OCI-LY3 (cell line): ENCODE results near the gene ARMH3.

Experiments used
- H2AFZ ChIP-seq: fragments of 200-600, 300-600 bp; shearing (Covaris generic); 2 replicates; pipeline ENCODE4 v1.6.0; 2014; ENCODE audit warnings: antibody characterized with exemption, low read depth, low read length
- H3K27ac ChIP-seq: fragments of 200-600, 300-600 bp; sonication (generic); 2 replicates; pipeline ENCODE4 v1.5.1; 2014; ENCODE audit warnings: mild to moderate bottlenecking, low read length, moderate library complexity, mixed read lengths
- H3K27me3 ChIP-seq: fragments of 200-600, 300-600 bp; sonication (generic); 2 replicates; pipeline ENCODE4 v1.6.1; 2014; ENCODE audit warnings: low read depth, low read length, mixed read lengths
- H3K36me3 ChIP-seq: fragments of 200-600, 300-600 bp; sonication (generic); replicated peaks from 2 replicates; pipeline ENCODE3; 2014; ENCODE audit warnings: low read depth, low read length, mixed read lengths
- H3K4me1 ChIP-seq: fragments of 300-600, 200-600 bp; sonication (generic); 2 replicates; pipeline ENCODE4 v1.6.1; 2014; ENCODE audit warnings: low read length, mixed read lengths
- H3K4me2 ChIP-seq: fragments of 200-600, 300-600 bp; sonication (generic); 2 replicates; pipeline ENCODE4 v1.6.1; 2014; ENCODE audit warnings: low read length, mixed read lengths
- H3K4me3 ChIP-seq: fragments of 300-600, 200-600 bp; sonication (generic); 2 replicates; pipeline ENCODE4 v1.5.1; 2014; ENCODE audit warnings: antibody characterized with exemption, mild to moderate bottlenecking, low read length, moderate library complexity
- H3K79me2 ChIP-seq: fragments of 300-600, 200-600 bp; shearing (Covaris generic); 2 replicates; pipeline ENCODE4 v1.6.1; 2014; ENCODE audit warnings: mild to moderate bottlenecking, low read length, mixed read lengths
- H3K9ac ChIP-seq: fragments of 300-600, 200-600 bp; shearing (Covaris generic); 2 replicates; pipeline ENCODE4 v1.6.0; 2014; ENCODE audit warnings: mild to moderate bottlenecking, low read length, moderate library complexity
- H3K9me3 ChIP-seq: fragments of 200-600, 300-600 bp; shearing (Covaris generic); 2 replicates; pipeline ENCODE4 v1.6.1; 2014; ENCODE audit warnings: low read length, mixed read lengths; ENCODE audit not compliant: insufficient read depth
- H4K20me1 ChIP-seq: fragments of 200-600, 300-600 bp; sonication (generic); 2 replicates; pipeline ENCODE4 v1.6.1; 2016; ENCODE audit warnings: low read length, mixed read lengths; ENCODE audit not compliant: insufficient read depth
- EZH2phosphoT487 ChIP-seq: fragments of 200-600 bp; shearing (Covaris generic); IDR thresholded peaks from 2 replicates; pipeline ENCODE4 v1.6.1; 2018; ENCODE audit warnings: antibody characterized with exemption, mixed run types, low read depth
- TF ChIP-seq, protein P1 (sequence below): fragments of 200-600, 300-600 bp; sonication (generic); IDR thresholded peaks from 2 replicates; pipeline ENCODE4 v1.5.1; 2014; ENCODE audit warnings: antibody characterized with exemption, low read length, low read depth

ARMH3 gene

DNA sequence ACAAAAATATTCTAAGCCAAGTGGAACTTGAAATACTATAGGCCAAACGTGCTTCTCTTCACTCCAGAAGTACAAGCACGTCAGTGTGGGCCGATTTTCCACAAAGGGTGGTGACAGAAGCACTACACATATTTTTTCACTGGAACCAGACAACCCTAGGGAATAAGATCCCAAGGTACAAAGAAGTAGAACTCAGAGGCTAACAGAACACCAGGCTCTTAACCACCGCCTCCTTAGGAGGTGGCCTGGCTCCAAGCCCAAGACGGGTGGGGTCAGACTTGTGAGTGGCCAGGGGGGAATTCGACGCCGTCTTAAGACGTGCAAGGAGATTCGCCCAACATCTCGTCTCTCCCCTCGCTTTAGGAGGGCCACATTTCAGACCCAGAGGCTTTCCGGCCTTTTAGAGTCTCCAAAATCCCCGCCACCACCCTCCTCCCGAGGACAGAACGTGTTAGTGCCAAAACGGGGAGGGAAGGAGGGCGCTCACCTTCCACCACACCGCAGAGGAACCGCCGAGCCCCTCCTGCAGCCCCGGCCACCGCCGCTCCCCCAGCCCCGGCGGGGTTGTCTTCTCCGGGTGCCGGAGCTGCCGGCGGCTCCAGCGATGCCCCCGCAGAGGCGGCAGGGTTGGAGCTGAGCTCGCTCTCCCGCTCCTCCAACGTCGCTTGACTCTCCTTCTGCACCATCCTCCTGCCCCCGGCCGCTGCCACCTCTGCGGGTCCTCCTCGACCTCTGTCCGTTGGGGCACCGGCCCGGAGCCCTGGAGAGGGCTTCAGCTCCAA lies 238.4 kb downstream of the ARMH3 start:
- peaks cover 65% of the 10 kb centered on the region for H3K79me2 ChIP-seq
- H3K4me1 ChIP-seq = peaks cover 18% of the 10 kb centered on the region
- H4K20me1 ChIP-seq = peaks cover 47% of the 10 kb centered on the region
- H2AFZ ChIP-seq = no peak overlapping the region
- H3K27me3 ChIP-seq = no peaks in the 10 kb centered on the region
- peak overlapping the region; percentile 78 for H3K9ac ChIP-seq
- H3K27ac ChIP-seq = peak overlapping the region; percentile 74
- H3K4me3 ChIP-seq = peak overlapping the region; percentile 92
- no peak for TF ChIP-seq EZH2phosphoT487
- TF ChIP-seq, protein P1, sequence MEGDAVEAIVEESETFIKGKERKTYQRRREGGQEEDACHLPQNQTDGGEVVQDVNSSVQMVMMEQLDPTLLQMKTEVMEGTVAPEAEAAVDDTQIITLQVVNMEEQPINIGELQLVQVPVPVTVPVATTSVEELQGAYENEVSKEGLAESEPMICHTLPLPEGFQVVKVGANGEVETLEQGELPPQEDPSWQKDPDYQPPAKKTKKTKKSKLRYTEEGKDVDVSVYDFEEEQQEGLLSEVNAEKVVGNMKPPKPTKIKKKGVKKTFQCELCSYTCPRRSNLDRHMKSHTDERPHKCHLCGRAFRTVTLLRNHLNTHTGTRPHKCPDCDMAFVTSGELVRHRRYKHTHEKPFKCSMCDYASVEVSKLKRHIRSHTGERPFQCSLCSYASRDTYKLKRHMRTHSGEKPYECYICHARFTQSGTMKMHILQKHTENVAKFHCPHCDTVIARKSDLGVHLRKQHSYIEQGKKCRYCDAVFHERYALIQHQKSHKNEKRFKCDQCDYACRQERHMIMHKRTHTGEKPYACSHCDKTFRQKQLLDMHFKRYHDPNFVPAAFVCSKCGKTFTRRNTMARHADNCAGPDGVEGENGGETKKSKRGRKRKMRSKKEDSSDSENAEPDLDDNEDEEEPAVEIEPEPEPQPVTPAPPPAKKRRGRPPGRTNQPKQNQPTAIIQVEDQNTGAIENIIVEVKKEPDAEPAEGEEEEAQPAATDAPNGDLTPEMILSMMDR = no peak
- H3K9me3 ChIP-seq = no peaks in the 10 kb centered on the region
- H3K4me2 ChIP-seq = peak overlapping the region; percentile 82
- H3K36me3 ChIP-seq = peaks cover 5% of the 10 kb centered on the region

DNA sequence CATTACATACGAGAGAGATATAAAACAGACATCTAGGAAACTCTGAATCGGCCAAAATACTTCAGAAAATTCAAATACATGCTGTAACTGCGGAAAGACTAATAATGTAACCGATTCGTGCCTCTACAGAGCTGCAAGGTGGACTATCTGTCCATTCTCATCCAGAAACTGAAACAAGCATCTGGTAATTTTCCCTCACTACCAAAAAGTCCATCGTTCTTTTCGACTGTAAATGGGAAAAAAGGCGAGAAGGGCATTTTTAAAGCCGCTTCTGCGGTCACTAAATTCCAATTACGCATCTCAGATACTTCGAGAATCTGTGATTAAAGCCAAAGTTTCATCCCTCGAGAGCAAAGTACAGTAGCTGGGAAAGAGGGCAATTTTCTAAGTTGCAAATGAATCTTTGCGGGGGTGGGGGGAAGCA lies 239.0 kb downstream of the ARMH3 start:
- H4K20me1 ChIP-seq = peaks cover 53% of the 10 kb centered on the region
- peak overlapping the region; percentile 92 for H3K4me3 ChIP-seq
- peaks cover 18% of the 10 kb centered on the region for H3K4me1 ChIP-seq
- no peak for TF ChIP-seq EZH2phosphoT487
- TF ChIP-seq, protein P1 = no peak
- peak overlapping the region; percentile 74 for H3K27ac ChIP-seq
- H3K79me2 ChIP-seq = peaks cover 71% of the 10 kb centered on the region
- peaks cover 7% of the 10 kb centered on the region for H3K36me3 ChIP-seq
- no peak overlapping the region for H2AFZ ChIP-seq
- H3K9me3 ChIP-seq = no peaks in the 10 kb centered on the region
- H3K4me2 ChIP-seq = peak overlapping the region; percentile 82
- peak overlapping the region; percentile 78 for H3K9ac ChIP-seq
- H3K27me3 ChIP-seq = no peaks in the 10 kb centered on the region

DNA sequence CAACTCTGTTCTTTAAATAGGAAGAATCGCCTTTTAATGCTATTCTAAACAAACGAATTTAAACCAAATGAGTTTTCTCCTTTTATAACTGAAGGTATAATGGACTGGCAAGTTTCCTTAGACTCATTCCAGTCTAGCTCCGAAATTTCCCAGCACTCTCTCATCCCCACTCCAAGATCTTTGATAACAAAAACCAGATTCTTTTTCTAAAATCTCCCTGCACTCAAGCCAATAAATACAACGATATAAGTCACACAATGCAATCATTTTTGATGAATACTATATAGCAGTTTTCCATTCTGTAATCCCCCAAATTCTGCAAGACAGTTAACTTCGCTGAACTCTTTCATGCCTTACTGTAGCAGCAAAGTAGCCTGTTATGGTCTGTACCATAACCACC lies 239.6 kb downstream of the ARMH3 start:
- TF ChIP-seq EZH2phosphoT487 = no peak
- TF ChIP-seq, protein P1 = no peak
- Histone ChIP-seq H3K36me3 (peaks cover 7% of the 10 kb centered on the region), H3K27me3 (no peaks in the 10 kb centered on the region), H3K27ac (peak overlapping the region; percentile 74), H3K4me1 (peaks cover 18% of the 10 kb centered on the region), H4K20me1 (peaks cover 56% of the 10 kb centered on the region), H3K9ac (peak overlapping the region; percentile 78), H3K4me2 (peak overlapping the region; percentile 82), H2AFZ (no peak overlapping the region), H3K4me3 (peak overlapping the region; percentile 92), H3K79me2 (peaks cover 76% of the 10 kb centered on the region), H3K9me3 (no peaks in the 10 kb centered on the region)

DNA sequence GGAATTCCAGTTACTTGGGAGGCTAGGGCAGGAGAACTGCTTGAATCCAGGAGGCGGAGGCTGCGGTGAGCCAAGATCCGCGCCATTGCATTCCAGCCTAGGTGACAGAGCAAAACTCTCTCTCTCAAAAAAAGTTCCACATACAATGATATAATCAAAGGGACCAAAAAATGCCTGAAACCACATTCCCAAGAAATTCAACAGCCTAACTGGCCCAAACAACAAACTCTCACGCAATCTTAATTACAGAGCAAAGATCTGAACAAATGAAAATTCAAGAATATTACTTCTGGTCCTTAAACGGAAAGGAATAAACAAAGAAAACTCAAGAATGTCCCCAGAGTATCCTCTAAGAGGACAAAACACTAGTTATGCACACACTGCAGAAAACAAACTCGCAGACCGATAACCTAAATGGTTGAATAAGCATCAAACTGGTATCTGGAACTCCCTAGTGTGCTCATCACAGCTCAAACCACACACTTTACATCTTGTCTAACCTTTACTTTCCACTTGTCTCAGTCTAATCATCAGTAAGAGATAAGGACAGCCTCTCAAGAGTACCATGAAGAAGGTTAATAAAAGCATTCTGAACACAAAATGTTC lies 241.4 kb downstream of the ARMH3 start:
- peak overlapping the region; percentile 78; the same call in 1 of the 2 replicates for H3K9ac ChIP-seq
- TF ChIP-seq, protein P1 = no peak
- no peak for TF ChIP-seq EZH2phosphoT487
- H3K4me1 ChIP-seq = peaks cover 17% of the 10 kb centered on the region
- H3K27ac ChIP-seq = no peak overlapping the region
- peak overlapping the region; percentile 82 for H3K4me2 ChIP-seq
- no peaks in the 10 kb centered on the region for H3K27me3 ChIP-seq
- H2AFZ ChIP-seq = no peak overlapping the region
- no peaks in the 10 kb centered on the region for H3K9me3 ChIP-seq
- H3K36me3 ChIP-seq = peaks cover 7% of the 10 kb centered on the region
- H4K20me1 ChIP-seq = peaks cover 63% of the 10 kb centered on the region
- H3K4me3 ChIP-seq = peak overlapping the region; percentile 92
- peaks cover 87% of the 10 kb centered on the region for H3K79me2 ChIP-seq
